Urinary bladder (tissue), 4 donors: ENCODE measurements around the gene SPDL1. TPM values are rescaled to one million over a fixed set of nuclear protein-coding genes. Genes with fewer than 3 reads are reported as not detected.
"Not testable (repeated sequence)": the region's sequence is repeated elsewhere in the genome, so short reads cannot be mapped to it uniquely, and the experiment has no call there.

ENCODE experiments used
- DNase-seq: peaks from one replicate; pipeline ENCODE4 v3.0.0-alpha.2; 2015; ENCODE audit errors: extremely low spot score
- H3K27ac ChIP-seq: one replicate; pipeline ENCODE4 v1.5.1; 2013; ENCODE audit warnings: low read depth, mild to moderate bottlenecking, moderate library complexity
- H3K36me3 ChIP-seq: one replicate; pipeline ENCODE4 v1.6.1; 2013; ENCODE audit warnings: mild to moderate bottlenecking, moderate library complexity; ENCODE audit not compliant: insufficient read depth
- H3K4me1 ChIP-seq: one replicate; pipeline ENCODE4 v1.6.1; 2013; ENCODE audit warnings: mild to moderate bottlenecking, moderate library complexity; ENCODE audit not compliant: insufficient read depth
- H3K4me3 ChIP-seq: one replicate; pipeline ENCODE4 v1.5.1; 2013; ENCODE audit warnings: low read depth, low read length
- WGBS: extraction: QIAGEN DNeasy Blood & Tissue Kit; methylation state at CpG from one replicate; pipeline ENCODE4 v1.1.7; 2013; 5-methylcytosine and 5-hydroxymethylcytosine counted together
- polyA plus RNA-seq: library from polyadenylated mRNA; stranded (reverse); fragments of 200-250 nt; gene quantifications from one replicate; pipeline ENCODE4 v1.2.3, GENCODE V29; 2013
- total RNA-seq: library from RNA; depleted of rRNA; stranded (reverse); fragments of >200 nt; gene quantifications from one replicate; pipeline ENCODE4 v1.2.3, GENCODE V29; 2014
- donor health status: healthy with polysubstance abuse.
- donor health status: healthy.

SPDL1 gene
- total and polyA plus RNA-seq, 2 donors, result 8.2 to 22.5 TPM

GRCh38 chr5:169584998-169585451 lies 1.5 kb downstream of the SPDL1 start:
- H3K36me3 ChIP-seq, result peaks cover 2% of the 10 kb centered on the region
- H3K4me1 ChIP-seq, result no peaks in the 10 kb centered on the region
- H3K27ac ChIP-seq, result no peak overlapping the region
- no peak for DNase-seq
- H3K4me3 ChIP-seq, result no peak overlapping the region
- WGBS, result 63% methylated on average over 5 of the region's 5 CpGs

- DNase-seq, result no peak
- H3K4me3 ChIP-seq, result no peak overlapping the region
- H3K27ac ChIP-seq, result no peak overlapping the region
- H3K36me3 ChIP-seq, result peaks cover 3% of the 10 kb centered on the region
- 97% methylated on average over 3 of the region's 3 CpGs for WGBS
- no peaks in the 10 kb centered on the region for H3K4me1 ChIP-seq
Observed at GRCh38 chr5:169590602-169591001, 7.0 kb downstream of the SPDL1 start.

- Histone ChIP-seq H3K27ac (no peak overlapping the region), H3K36me3 (peaks cover 3% of the 10 kb centered on the region), H3K4me3 (no peak overlapping the region), H3K4me1 (no peaks in the 10 kb centered on the region)
- no peak for DNase-seq
- WGBS, result 23% methylated on average over 1 of the region's 1 CpG
Observed at GRCh38 chr5:169591636-169592035, 8.1 kb downstream of the SPDL1 start.

GRCh38 chr5:169592937-169593650 lies 9.5 kb downstream of the SPDL1 start:
- DNase-seq, result no peak
- Histone ChIP-seq H3K27ac (no peak overlapping the region), H3K4me3 (no peak overlapping the region), H3K36me3 (peaks cover 3% of the 10 kb centered on the region), H3K4me1 (no peaks in the 10 kb centered on the region)
- WGBS, result 94% methylated on average over 6 of the region's 6 CpGs

GRCh38 chr5:169595172-169595820 lies 11.7 kb downstream of the SPDL1 start:
- Histone ChIP-seq H3K36me3 (peaks cover 2% of the 10 kb centered on the region), H3K4me1 (no peaks in the 10 kb centered on the region), H3K27ac (no peak overlapping the region), H3K4me3 (no peak overlapping the region)
- no peak for DNase-seq
- 78% methylated on average over 1 of the region's 1 CpG for WGBS

GRCh38 chr5:169599451-169599850 lies 15.9 kb downstream of the SPDL1 start:
- DNase-seq, result no peak
- H3K4me3 ChIP-seq, result no peak overlapping the region
- no peak overlapping the region for H3K27ac ChIP-seq
- H3K36me3 ChIP-seq, result no peaks in the 10 kb centered on the region
- WGBS, result 88% methylated on average over 4 of the region's 4 CpGs
- no peaks in the 10 kb centered on the region for H3K4me1 ChIP-seq

- no peak overlapping the region for H3K4me3 ChIP-seq
- no peak overlapping the region for H3K27ac ChIP-seq
- H3K36me3 ChIP-seq, result no peaks in the 10 kb centered on the region
- no peak for DNase-seq
- no peaks in the 10 kb centered on the region for H3K4me1 ChIP-seq
Observed at GRCh38 chr5:169602535-169602934, 19.0 kb downstream of the SPDL1 start.

- no peak for DNase-seq
- Histone ChIP-seq H3K36me3 (no peaks in the 10 kb centered on the region), H3K27ac (no peak overlapping the region), H3K4me3 (no peak overlapping the region), H3K4me1 (no peaks in the 10 kb centered on the region)
- 94% methylated on average over 3 of the region's 3 CpGs for WGBS
Observed at GRCh38 chr5:169606279-169606678, 22.7 kb downstream of the SPDL1 start.

GRCh38 chr5:169607882-169608281 lies 24.3 kb downstream of the SPDL1 start:
- Histone ChIP-seq H3K27ac (no peak overlapping the region), H3K4me1 (no peaks in the 10 kb centered on the region), H3K4me3 (no peak overlapping the region), H3K36me3 (no peaks in the 10 kb centered on the region)
- WGBS, result 84% methylated on average over 2 of the region's 2 CpGs
- DNase-seq, result no peak

GRCh38 chr5:169609716-169610115 lies 26.1 kb downstream of the SPDL1 start:
- Histone ChIP-seq H3K4me3 (no peak overlapping the region), H3K4me1 (no peaks in the 10 kb centered on the region), H3K36me3 (no peaks in the 10 kb centered on the region), H3K27ac (no peak overlapping the region)
- no peak for DNase-seq
- 72% methylated on average over 3 of the region's 3 CpGs for WGBS

GRCh38 chr5:169610606-169611005 lies 27.0 kb downstream of the SPDL1 start:
- no peak overlapping the region for H3K4me3 ChIP-seq
- WGBS, result 79% methylated on average over 4 of the region's 4 CpGs
- no peak overlapping the region for H3K27ac ChIP-seq
- no peak for DNase-seq
- H3K4me1 ChIP-seq, result no peaks in the 10 kb centered on the region
- no peaks in the 10 kb centered on the region for H3K36me3 ChIP-seq

GRCh38 chr5:169615561-169615960 lies 32.0 kb downstream of the SPDL1 start:
- Histone ChIP-seq H3K27ac (no peak overlapping the region), H3K4me1 (no peaks in the 10 kb centered on the region), H3K4me3 (no peak overlapping the region), H3K36me3 (no peaks in the 10 kb centered on the region)
- DNase-seq, result no peak
- WGBS, result 67% methylated on average over 1 of the region's 1 CpG

GRCh38 chr5:169624307-169624706 lies 40.7 kb downstream of the SPDL1 start:
- 91% methylated on average over 2 of the region's 2 CpGs for WGBS
- DNase-seq, H3K36me3 ChIP-seq, H3K4me1 ChIP-seq, H3K27ac ChIP-seq, H3K4me3 ChIP-seq: not testable (repeated sequence)

- 75% methylated on average over 1 of the region's 1 CpG for WGBS
- DNase-seq, result no peak
- Histone ChIP-seq H3K4me1 (no peaks in the 10 kb centered on the region), H3K4me3 (no peak overlapping the region), H3K27ac (no peak overlapping the region), H3K36me3 (no peaks in the 10 kb centered on the region)
Observed at GRCh38 chr5:169626779-169627178, 43.2 kb downstream of the SPDL1 start.
